Measurements from ENCODE around the gene TRAPPC2L. TPM values are rescaled to one million over a fixed set of nuclear protein-coding genes. Genes with fewer than 3 reads are reported as not detected.

Gene TRAPPC2L
- total RNA-seq, 2 experiments from 2014 or later, result 27.6 to 44.9 TPM

- H3K36me3 ChIP-seq (ENCODE audit: insufficient read depth, low read length), result no peaks in the 10 kb centered on the region
- BruUV-seq (replicated peaks), result no TSS peak
- H2AFZ ChIP-seq (ENCODE audit: low read length), result no peak overlapping the region
- no peaks in the 10 kb centered on the region for H3K9me3 ChIP-seq (ENCODE audit: low read length)
- POLR2A ChIA-PET, result no interaction called here
- CTCF ChIA-PET (ENCODE audit: unreplicated experiment), result no interaction called here
- no peaks in the 10 kb centered on the region for H3K9me2 ChIP-seq (ENCODE audit: insufficient read depth, low read length)
- H3K4me1 ChIP-seq (ENCODE audit: insufficient read depth, low read length, poor library complexity, severe bottlenecking), result no peaks in the 10 kb centered on the region
- intact Hi-C loops (cut with micrococcal nuclease; ENCODE audit: unreplicated experiment), result no loop called here
- H3K4me2 ChIP-seq (ENCODE audit: low read length), result no peak overlapping the region
- DNase-seq (ENCODE audit: low spot score), result no peak
- no peak overlapping the region for H3K27ac ChIP-seq (ENCODE audit: low read depth, low read length, poor library complexity, severe bottlenecking)
- no peak overlapping the region for H3K4me3 ChIP-seq (ENCODE audit: low read depth, low read length, poor library complexity, severe bottlenecking)
- H3K79me2 ChIP-seq (ENCODE audit: insufficient read depth, low read depth, low read length), result no peaks in the 10 kb centered on the region
- TF ChIP-seq CTCF (conservative IDR thresholded peaks at IDR 0.05; ENCODE audit: low read length) (no peak), EZH2phosphoT487 (IDR thresholded peaks at IDR 0.05; ENCODE audit: borderline replicate concordance, low read depth, low read length) (no peak)
- no peaks in the 10 kb centered on the region for H4K20me1 ChIP-seq (ENCODE audit: insufficient read depth, low read length)
Measured at GRCh38 chr16:88843256-88843655, 13.7 kb upstream of the TRAPPC2L start.

GRCh38 chr16:88844419-88845036, 12.4 kb upstream of the TRAPPC2L start:
- Histone ChIP-seq H3K9me3 (ENCODE audit: low read length) (no peaks in the 10 kb centered on the region), H4K20me1 (ENCODE audit: insufficient read depth, low read length) (no peaks in the 10 kb centered on the region), H3K27ac (ENCODE audit: low read depth, low read length, poor library complexity, severe bottlenecking) (no peak overlapping the region), H3K4me3 (ENCODE audit: low read depth, low read length, poor library complexity, severe bottlenecking) (no peak overlapping the region), H3K4me2 (ENCODE audit: low read length) (no peak overlapping the region), H3K79me2 (ENCODE audit: insufficient read depth, low read depth, low read length) (no peaks in the 10 kb centered on the region), H2AFZ (ENCODE audit: low read length) (no peak overlapping the region), H3K4me1 (ENCODE audit: insufficient read depth, low read length, poor library complexity, severe bottlenecking) (no peaks in the 10 kb centered on the region), H3K36me3 (ENCODE audit: insufficient read depth, low read length) (no peaks in the 10 kb centered on the region), H3K9me2 (ENCODE audit: insufficient read depth, low read length) (no peaks in the 10 kb centered on the region)
- no peak for DNase-seq (ENCODE audit: low spot score)
- TF ChIP-seq EZH2phosphoT487 (IDR thresholded peaks at IDR 0.05; ENCODE audit: borderline replicate concordance, low read depth, low read length) (no peak), CTCF (conservative IDR thresholded peaks at IDR 0.05; ENCODE audit: low read length) (peak; percentile 37; the same call in 1 of the 2 replicates)
- BruUV-seq (replicated peaks), result no TSS peak
- POLR2A ChIA-PET, result no interaction called here
- CTCF ChIA-PET (ENCODE audit: unreplicated experiment), result no interaction called here
- intact Hi-C loops (cut with micrococcal nuclease; ENCODE audit: unreplicated experiment), result no loop called here

GRCh38 chr16:88846088-88846487, 10.8 kb upstream of the TRAPPC2L start:
- no peak overlapping the region for H3K4me3 ChIP-seq (ENCODE audit: low read depth, low read length, poor library complexity, severe bottlenecking)
- H4K20me1 ChIP-seq (ENCODE audit: insufficient read depth, low read length), result no peaks in the 10 kb centered on the region
- H2AFZ ChIP-seq (ENCODE audit: low read length), result no peak overlapping the region
- intact Hi-C loops (cut with micrococcal nuclease; ENCODE audit: unreplicated experiment), result no loop called here
- H3K9me3 ChIP-seq (ENCODE audit: low read length), result no peaks in the 10 kb centered on the region
- no peak overlapping the region for H3K27ac ChIP-seq (ENCODE audit: low read depth, low read length, poor library complexity, severe bottlenecking)
- no peaks in the 10 kb centered on the region for H3K36me3 ChIP-seq (ENCODE audit: insufficient read depth, low read length)
- no TSS peak for BruUV-seq (replicated peaks)
- H3K79me2 ChIP-seq (ENCODE audit: insufficient read depth, low read depth, low read length), result no peaks in the 10 kb centered on the region
- CTCF ChIA-PET (ENCODE audit: unreplicated experiment), result no interaction called here
- no peak overlapping the region for H3K4me2 ChIP-seq (ENCODE audit: low read length)
- TF ChIP-seq CTCF (conservative IDR thresholded peaks at IDR 0.05; ENCODE audit: low read length), result no peak
- H3K9me2 ChIP-seq (ENCODE audit: insufficient read depth, low read length), result no peaks in the 10 kb centered on the region
- no peaks in the 10 kb centered on the region for H3K4me1 ChIP-seq (ENCODE audit: insufficient read depth, low read length, poor library complexity, severe bottlenecking)
- DNase-seq (ENCODE audit: low spot score), result no peak
- POLR2A ChIA-PET, result no interaction called here
